Neural progenitor cell (in vitro differentiated cells): ENCODE data around the gene F8A1.
A peak's percentile ranks its signal among the peaks of the same experiment; 100 is the strongest.

Source experiments
- EZH2 ChIP-seq: fragments of 200-600 bp; sonication (generic); IDR thresholded peaks from 2 replicates; pipeline ENCODE4 v1.6.1; 2017; ENCODE audit warnings: antibody characterized with exemption, mild to moderate bottlenecking, moderate library complexity
- TF ChIP-seq, protein P1 (sequence below): fragments of 200-600 bp; sonication (generic); IDR thresholded peaks from 2 replicates; pipeline ENCODE4 v1.5.1; 2017; ENCODE audit warnings: antibody characterized with exemption, mild to moderate bottlenecking

DNA sequence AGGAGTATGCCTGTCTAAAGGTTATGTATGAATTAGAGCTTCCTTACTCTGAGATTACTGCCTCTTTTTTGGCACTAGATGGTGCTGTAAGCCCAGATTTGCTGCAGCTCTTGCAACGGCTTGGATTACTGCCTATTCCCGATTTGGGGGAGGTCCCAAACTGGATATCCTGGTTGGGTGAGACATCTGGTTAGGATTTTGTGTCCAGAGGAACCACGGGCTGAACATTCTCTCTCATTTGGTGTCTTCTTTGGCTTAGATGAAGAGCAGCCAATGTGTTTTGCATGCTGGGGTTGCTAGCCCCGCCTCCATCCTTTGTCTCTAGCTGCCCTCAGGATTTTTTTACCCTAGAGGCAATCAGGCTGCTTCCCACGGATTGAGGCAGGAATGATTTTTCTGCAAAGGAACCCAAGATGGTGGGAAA lies 31.9 kb downstream of the F8A1 start:
- TF ChIP-seq EZH2, result no peak
- TF ChIP-seq, protein P1, sequence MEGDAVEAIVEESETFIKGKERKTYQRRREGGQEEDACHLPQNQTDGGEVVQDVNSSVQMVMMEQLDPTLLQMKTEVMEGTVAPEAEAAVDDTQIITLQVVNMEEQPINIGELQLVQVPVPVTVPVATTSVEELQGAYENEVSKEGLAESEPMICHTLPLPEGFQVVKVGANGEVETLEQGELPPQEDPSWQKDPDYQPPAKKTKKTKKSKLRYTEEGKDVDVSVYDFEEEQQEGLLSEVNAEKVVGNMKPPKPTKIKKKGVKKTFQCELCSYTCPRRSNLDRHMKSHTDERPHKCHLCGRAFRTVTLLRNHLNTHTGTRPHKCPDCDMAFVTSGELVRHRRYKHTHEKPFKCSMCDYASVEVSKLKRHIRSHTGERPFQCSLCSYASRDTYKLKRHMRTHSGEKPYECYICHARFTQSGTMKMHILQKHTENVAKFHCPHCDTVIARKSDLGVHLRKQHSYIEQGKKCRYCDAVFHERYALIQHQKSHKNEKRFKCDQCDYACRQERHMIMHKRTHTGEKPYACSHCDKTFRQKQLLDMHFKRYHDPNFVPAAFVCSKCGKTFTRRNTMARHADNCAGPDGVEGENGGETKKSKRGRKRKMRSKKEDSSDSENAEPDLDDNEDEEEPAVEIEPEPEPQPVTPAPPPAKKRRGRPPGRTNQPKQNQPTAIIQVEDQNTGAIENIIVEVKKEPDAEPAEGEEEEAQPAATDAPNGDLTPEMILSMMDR, result peak; percentile 65
